AG10803 (cell line): ENCODE data around the gene GPR146.

Experiments used
- DNase-seq: peaks from one replicate; pipeline ENCODE4 v3.0.0; 2010; ENCODE audit warnings: low read depth
- H3K4me3 ChIP-seq: 2 replicates; pipeline ENCODE4 v1.5.1; 2011; ENCODE audit warnings: mild to moderate bottlenecking, low read length, control low read depth
- TF ChIP-seq, protein P1 (sequence below): conservative IDR thresholded peaks from 2 replicates; pipeline ENCODE4 v1.5.1; 2011; ENCODE audit warnings: mild to moderate bottlenecking, low read length, control low read depth, inconsistent platforms

Gene GPR146

DNA sequence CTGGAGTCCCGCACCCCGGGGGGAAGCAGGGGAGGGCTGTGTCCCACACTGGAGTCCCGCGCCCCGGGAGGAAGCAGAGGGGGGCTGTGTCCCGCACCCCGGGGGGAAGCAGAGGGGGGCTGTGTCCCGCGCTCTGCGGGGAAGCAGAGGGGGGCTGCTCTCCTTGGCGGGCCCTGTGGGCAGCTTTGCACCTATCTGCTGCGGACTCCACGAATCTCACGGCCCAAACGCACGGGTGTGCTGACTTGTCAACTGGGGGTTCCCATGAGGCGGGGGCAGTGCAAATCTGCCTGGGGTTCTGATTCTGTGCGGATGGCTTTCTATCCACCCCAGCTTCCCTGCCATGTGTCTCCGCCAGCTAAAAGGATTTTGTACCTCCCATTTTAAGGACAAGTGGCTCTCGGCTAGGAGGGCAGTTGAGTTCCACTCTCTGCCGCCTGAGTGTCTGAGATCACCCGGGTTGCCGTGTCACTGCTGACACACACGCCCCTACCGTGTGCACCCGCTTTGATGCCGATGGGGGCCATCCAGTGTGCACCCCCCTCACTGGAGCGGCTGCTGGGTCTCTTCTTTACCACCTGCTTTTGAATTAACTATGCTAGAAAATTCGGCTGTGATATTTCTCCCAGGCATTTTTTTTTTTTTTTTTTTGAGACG, 64.0 kb downstream of the GPR146 start:
- no peak for DNase-seq
- no peak overlapping the region for H3K4me3 ChIP-seq
- TF ChIP-seq, protein P1, sequence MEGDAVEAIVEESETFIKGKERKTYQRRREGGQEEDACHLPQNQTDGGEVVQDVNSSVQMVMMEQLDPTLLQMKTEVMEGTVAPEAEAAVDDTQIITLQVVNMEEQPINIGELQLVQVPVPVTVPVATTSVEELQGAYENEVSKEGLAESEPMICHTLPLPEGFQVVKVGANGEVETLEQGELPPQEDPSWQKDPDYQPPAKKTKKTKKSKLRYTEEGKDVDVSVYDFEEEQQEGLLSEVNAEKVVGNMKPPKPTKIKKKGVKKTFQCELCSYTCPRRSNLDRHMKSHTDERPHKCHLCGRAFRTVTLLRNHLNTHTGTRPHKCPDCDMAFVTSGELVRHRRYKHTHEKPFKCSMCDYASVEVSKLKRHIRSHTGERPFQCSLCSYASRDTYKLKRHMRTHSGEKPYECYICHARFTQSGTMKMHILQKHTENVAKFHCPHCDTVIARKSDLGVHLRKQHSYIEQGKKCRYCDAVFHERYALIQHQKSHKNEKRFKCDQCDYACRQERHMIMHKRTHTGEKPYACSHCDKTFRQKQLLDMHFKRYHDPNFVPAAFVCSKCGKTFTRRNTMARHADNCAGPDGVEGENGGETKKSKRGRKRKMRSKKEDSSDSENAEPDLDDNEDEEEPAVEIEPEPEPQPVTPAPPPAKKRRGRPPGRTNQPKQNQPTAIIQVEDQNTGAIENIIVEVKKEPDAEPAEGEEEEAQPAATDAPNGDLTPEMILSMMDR = no peak
